ENCODE measurements around the gene PSD. TPM values are rescaled to one million over a fixed set of nuclear protein-coding genes. Genes with fewer than 3 reads are reported as not detected.
A peak's percentile ranks its signal among the peaks of the same experiment; 100 is the strongest.

Gene PSD
- total RNA-seq, 1 donor from 2014 or later = under 0.01 TPM

- DNase-seq (ENCODE audit: low read depth) (no peak), FAIRE-seq (no peak)
- Histone ChIP-seq H3K27me3 (ENCODE audit: control insufficient read depth, insufficient read depth, low read length) (no peaks in the 10 kb centered on the region), H3K36me3 (ENCODE audit: control insufficient read depth, insufficient read depth, low read length) (peaks cover 35% of the 10 kb centered on the region), H3K4me3 (ENCODE audit: low read depth, low read length) (no peak overlapping the region)
- no peak for TF ChIP-seq CTCF (IDR thresholded peaks at IDR 0.05; ENCODE audit: insufficient read depth, low read length, severe bottlenecking)
These were observed 17.8 kb downstream of the PSD start for GRCh38 chr10:102400598-102401341.

GRCh38 chr10:102400076-102400475 is 18.5 kb downstream of the PSD start:
- H3K36me3 ChIP-seq (ENCODE audit: control insufficient read depth, insufficient read depth, low read length) = peaks cover 35% of the 10 kb centered on the region
- DNase-seq (ENCODE audit: low read depth) (no peak), FAIRE-seq (no peak)
- no peaks in the 10 kb centered on the region for H3K27me3 ChIP-seq (ENCODE audit: control insufficient read depth, insufficient read depth, low read length)
- TF ChIP-seq CTCF (IDR thresholded peaks at IDR 0.05; ENCODE audit: insufficient read depth, low read length, severe bottlenecking) = no peak
- H3K4me3 ChIP-seq (ENCODE audit: low read depth, low read length) = no peak overlapping the region

GRCh38 chr10:102399217-102400021 is 19.2 kb downstream of the PSD start:
- Histone ChIP-seq H3K4me3 (ENCODE audit: low read depth, low read length) (peak overlapping the region; percentile 48), H3K36me3 (ENCODE audit: control insufficient read depth, insufficient read depth, low read length) (peaks cover 35% of the 10 kb centered on the region), H3K27me3 (ENCODE audit: control insufficient read depth, insufficient read depth, low read length) (no peaks in the 10 kb centered on the region)
- FAIRE-seq = no peak
- peak; percentile 63 for DNase-seq (ENCODE audit: low read depth)
- TF ChIP-seq CTCF (IDR thresholded peaks at IDR 0.05; ENCODE audit: insufficient read depth, low read length, severe bottlenecking) = peak; percentile 97

GRCh38 chr10:102398172-102399020 is 20.2 kb downstream of the PSD start:
- Histone ChIP-seq H3K27me3 (ENCODE audit: control insufficient read depth, insufficient read depth, low read length) (no peaks in the 10 kb centered on the region), H3K36me3 (ENCODE audit: control insufficient read depth, insufficient read depth, low read length) (peaks cover 35% of the 10 kb centered on the region), H3K4me3 (ENCODE audit: low read depth, low read length) (no peak overlapping the region)
- DNase-seq (ENCODE audit: low read depth) (no peak), FAIRE-seq (no peak)
- no peak for TF ChIP-seq CTCF (IDR thresholded peaks at IDR 0.05; ENCODE audit: insufficient read depth, low read length, severe bottlenecking)

- DNase-seq (ENCODE audit: low read depth) (no peak), FAIRE-seq (no peak)
- H3K27me3 ChIP-seq (ENCODE audit: control insufficient read depth, insufficient read depth, low read length) = no peaks in the 10 kb centered on the region
- TF ChIP-seq CTCF (IDR thresholded peaks at IDR 0.05; ENCODE audit: insufficient read depth, low read length, severe bottlenecking) = no peak
- no peak overlapping the region for H3K4me3 ChIP-seq (ENCODE audit: low read depth, low read length)
- H3K36me3 ChIP-seq (ENCODE audit: control insufficient read depth, insufficient read depth, low read length) = peaks cover 34% of the 10 kb centered on the region
These were observed 21.1 kb downstream of the PSD start for GRCh38 chr10:102397222-102398171.
